GM20431 (cell line): ENCODE measurements around the gene NRTN.
"Not testable (repeated sequence)": the region's sequence is repeated elsewhere in the genome, so short reads cannot be mapped to it uniquely, and the experiment has no call there.

ENCODE experiments used
- in situ Hi-C: fragments of 300-500 bp; cut with MseI, MboI; formaldehyde crosslinking; loops from one replicate; pipeline ENCODE4 v1.15.0; 2020; ENCODE audit warnings: low sequenced_read_pairs; ENCODE audit not compliant: unreplicated experiment

Gene NRTN, protein sequence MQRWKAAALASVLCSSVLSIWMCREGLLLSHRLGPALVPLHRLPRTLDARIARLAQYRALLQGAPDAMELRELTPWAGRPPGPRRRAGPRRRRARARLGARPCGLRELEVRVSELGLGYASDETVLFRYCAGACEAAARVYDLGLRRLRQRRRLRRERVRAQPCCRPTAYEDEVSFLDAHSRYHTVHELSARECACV

DNA sequence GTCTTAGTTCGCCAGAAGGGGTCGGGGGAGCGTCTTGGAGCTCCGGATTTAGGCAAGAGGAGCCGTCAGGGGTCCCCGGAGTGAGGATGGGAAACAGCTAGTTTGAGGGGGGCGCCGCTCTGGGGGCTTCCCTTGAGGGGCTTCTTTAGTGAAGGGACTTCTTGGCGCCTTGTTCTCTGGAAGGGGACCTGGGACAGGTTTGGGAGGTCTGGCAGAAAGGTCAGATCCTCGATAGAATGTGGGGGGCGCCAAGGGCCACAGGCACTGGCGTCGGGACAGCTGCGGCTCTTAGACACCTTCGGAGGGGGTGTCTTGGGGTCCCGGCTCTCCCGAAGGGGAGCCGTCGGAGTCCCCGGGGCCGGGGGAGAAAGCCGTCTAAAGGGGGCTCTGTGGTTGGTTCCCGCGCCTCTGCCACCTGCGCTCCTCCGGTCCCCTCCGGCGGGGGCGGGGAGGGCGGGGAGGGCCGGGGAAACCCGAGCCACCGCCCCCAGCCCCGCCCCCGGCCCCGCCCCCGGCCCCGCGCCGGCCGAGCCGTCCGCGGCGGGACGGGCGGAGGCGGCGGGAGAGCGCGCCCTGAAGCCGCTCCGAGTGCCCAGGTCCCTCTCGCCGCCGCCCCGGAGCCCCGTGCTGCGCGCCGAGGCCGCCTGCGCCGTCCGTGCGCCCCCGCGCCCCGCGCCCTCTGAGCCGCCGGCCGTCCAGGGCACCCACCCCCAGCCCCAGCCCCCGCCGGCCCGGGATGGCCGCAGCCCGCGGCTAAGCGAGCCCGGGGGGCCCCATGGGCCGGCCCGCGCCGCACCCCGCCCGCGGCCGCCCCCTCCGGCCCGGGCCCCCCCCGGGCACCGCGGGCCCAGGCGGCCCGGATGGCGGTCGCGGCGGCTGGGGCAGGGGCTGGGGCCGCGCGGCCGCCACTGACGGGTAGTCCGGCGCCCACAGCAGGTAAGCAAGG lies at the start of gene NRTN:
TSS of gene NRTN (plus strand) at position 552 of the 946 bp plus-strand sequence. CDS start 19,099 bp downstream, outside the sequence.
- in situ Hi-C loops, result loop anchor here (10.0 kb wide), 1 partner anchor 210 kb away; no protein-coding TSS in a partner anchor

DNA sequence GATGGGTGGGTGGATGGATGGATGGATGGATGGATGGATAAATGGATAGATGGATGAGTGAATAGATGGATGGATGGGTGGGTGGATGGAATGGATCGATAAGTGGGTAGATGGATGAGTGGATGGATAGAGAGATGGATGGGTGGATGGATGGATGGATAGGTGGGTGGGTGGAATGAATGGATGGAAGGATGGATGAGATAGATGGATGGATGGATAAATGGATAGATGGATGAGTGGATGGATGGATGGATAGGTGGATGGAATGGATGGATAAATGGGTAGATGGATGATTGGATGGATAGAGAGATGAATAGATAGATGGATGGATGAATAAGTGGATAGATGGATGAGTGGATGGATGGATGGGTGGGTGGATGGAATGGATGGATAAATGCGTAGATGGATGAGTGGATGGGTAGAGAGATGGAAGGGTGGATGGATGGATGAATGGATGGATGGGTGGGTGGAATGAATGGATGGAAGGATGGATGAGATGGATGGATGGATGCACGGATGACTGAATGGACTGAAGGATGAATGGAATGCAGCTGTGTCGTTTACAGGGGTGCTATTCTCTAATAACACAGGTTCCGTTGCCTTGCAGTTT lies 42.2 kb upstream of the NRTN start:
- in situ Hi-C loops, result no loop called here

DNA sequence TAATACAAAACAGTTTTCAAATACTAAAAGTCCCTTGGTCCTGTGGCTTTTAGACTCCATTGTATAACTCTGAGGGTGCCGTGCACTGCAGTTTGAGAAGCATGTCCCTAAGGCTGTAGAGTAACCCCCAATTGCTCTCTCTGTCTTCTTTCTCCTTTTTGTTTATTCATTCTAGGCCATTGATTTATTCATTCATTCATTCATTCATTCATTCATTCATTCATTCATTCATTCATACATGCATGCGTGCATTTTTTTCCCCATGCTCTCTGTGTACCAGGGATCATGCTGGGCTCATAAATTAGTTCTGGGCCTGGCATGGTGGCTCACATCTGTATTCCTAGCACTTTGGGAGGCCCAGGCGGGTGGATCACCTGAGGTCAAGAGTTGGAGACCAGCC lies 39.6 kb upstream of the NRTN start:
- in situ Hi-C loops, result no loop called here

DNA sequence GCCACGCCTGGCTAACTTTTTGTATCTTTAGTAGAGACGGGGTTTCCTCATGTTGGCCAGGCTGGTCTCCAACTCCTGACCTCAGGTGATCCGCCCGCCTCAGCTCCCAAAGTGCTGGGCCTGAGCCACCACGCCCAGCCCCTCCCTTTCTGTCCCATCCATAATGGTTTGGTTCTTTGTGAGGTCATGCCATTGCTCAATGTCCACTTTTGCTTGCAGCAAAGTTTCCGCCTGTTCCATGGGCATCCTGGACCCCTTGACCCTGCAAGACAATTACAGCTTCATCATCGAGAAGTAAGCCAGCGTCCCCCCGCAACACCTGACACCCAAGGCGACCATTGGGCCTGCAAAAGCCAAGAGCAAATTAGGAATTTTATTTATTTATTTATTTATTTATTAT lies 36.9 kb upstream of the NRTN start:
- in situ Hi-C loops, result no loop called here

DNA sequence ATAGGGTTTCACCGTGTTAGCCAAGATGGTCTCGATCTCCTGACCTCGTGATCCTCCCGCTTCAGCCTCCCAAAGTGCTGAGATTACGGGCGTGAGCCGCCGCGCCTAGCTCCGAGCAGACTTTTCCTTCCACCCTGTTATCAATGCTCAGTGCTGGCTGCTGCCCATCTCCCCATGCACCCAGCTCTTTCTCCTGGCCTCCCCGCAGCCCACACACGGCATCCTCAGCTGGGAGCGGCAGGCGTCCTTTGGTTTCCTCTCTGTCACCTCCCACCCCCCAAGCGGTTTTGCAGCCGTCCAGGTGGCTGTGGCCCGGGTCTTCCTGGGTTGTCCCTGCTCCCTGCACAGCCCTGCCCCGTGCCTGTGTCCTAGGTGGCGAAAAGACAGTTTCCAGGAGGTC lies 32.5 kb upstream of the NRTN start:
- in situ Hi-C loops, result no loop called here

DNA sequence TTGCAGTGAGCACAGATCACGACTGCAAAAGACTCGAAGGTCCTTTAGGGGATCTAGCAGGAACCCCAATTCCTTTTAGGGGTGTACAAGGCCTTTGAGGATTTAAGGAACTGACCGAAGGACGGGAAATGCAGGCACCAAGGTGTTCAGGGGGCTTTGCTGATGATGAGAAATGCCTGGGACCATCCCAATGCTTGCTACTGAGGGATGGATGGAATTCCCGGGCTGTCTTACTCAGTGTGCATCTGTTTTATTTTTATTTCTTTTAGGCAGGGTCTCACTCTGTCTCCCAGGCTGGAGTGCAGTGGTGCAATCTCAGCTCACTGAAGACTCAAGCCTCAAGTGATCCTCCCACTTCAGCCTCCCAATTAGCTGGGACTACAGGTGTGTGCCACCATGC lies 31.6 kb upstream of the NRTN start:
- in situ Hi-C loops, result no loop called here

DNA sequence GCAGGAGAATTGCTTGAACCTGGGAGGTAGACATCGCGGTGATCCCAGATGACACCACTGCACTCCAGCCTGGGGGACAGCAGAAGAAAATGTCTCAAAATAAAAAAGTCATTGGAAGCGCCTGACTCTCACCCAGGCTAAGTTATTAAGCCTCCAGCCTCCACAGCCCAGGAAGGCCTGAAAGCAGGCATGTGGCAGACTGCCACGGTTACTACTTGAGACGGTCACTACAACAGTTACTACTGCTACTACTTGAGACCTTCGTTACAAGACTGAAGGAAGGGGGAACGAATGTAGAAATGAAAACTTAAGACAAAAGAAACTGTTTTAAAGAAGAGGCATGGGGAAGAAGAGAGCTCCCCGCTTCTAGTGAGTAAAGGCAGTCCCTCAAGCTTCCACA lies 29.9 kb upstream of the NRTN start:
- in situ Hi-C loops, result no loop called here

DNA sequence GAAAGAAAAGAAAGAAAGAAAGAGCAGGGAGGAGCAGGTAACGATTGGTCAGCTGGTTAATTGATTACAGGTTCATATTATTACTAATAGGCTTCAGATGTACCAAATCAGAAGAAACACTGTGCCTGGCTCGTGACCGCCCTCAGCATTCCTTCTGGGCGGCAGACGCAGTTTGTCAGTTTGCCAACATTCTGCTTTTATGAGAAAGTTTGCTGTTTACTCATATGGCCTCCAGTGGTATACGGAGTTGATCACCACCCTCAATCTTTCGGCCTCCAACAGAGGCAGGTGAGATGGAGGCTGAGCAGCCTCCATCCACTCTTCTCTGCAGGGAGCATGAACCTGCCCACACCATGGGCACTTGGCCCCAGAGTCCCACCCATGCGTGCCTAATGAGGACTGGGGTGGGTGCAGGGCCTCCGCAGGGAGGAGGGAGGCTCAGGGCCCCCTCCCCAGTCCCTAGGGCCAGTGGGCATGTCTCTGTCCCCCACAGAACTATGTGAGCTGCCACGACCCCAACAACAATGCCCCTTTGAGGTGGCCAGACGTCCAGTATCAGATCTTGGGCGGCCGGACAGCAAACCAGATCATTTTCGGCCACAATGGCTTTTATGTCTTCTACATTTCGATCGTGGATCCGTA lies 29.1 kb upstream of the NRTN start:
- in situ Hi-C loops, result no loop called here

DNA sequence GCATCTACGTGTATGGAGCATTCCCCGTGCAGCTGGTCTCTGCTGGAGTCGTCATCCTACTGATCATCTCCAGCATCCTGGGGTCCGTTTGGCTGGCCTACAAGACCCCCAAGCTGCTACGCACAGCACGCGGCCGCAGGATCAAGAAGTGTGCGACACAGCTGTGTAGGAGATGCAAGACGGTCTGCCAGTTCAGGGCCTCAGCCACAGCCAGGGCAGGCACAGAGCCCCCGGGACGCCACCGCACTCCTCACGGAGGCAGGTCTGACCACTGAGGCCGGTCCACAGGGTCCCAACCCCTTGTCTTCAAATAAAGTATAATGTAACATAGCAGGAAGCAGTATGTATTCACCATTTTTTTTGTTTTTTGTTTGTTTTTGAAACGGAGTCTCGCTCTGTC lies 26.5 kb upstream of the NRTN start:
- in situ Hi-C loops, result no loop called here

DNA sequence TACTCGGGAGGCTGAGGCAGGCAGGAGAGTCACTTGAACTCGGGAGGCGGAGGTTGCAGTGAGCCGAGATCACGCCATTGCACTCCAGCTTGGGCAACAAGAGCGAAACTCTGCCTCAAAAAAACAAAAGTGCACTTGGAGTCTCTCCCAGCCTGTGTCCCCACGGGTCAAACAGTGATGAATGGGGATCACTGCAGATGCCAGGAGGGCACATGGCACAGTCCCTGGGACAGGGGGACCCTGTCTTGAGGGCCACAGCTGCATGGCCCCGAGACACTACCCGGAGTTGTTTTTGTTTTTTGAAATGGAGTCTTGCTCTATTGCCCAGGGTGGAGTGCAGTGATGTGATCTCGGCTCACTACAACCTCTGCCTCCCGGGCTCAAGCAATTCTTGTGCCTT lies 24.0 kb upstream of the NRTN start:
- in situ Hi-C loops, result not testable (repeated sequence)

DNA sequence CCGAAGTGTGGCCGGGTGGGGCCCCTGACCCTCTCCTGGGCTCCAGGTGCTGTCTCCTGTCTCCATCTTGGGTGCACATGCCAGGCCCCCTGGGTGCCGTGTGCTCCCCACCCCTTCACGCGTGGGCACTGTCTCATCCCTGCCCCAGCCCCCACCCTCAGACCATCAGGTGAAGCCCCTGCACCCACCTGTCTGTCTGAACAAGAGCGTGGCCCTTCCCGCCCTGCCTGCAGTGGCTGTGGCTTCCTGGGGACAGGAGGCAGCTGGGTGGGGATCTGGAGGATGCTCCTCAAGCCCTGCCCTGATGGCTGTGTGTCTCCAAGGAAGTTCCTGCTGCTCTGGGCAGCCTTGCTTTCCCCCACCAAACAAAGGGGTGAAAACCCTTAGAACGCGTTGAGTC lies 22.5 kb upstream of the NRTN start:
- in situ Hi-C loops, result no loop called here

DNA sequence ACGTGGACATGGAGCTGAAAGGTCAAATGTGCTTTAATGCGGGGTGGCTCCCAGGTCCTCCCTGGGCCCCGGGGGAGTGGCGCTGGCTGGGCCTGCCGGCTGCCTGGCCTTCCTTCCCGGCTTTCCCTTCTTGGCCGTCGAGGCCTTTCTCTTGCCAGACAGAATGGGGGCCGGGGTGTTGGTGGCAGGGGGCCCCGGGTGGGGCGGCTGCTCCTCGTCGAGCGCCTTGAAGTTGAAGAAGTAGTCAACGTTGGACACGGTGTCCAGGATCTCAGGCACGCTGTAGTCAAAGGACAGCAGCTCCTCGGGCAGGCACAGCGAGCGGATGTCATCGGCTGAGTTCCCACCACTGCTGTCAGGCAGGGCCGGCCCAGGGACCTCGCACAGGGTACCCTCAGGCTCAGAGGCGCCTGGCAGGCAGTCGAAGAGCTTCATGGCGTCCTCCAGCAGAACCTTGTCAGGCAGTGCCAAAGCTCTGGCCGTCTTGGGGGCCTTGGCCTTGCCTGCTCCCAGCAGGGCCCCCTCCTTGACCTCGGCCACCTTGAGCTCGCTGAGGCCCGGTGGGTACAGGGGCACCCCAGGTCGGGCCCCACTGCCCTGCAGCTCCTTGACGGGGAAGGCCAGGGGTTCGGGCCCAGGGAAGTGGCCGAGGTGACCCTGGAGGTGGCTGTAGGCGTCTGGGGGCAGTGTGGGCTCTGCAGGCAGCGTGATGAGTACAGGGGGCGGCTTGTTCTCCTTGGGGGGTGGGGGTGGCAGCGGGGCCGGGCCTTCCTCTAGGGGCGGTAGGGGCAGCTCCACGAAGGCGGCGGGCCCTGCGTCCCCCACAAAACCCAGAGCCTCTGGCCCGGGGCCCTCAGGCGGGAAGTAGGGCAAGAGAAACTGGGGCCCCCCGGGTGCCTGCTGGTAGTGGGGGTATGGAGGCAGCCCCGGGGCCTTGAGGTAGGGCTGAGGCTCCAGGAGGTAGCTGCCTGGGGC lies 21.6 kb upstream of the NRTN start:
- in situ Hi-C loops, result no loop called here

DNA sequence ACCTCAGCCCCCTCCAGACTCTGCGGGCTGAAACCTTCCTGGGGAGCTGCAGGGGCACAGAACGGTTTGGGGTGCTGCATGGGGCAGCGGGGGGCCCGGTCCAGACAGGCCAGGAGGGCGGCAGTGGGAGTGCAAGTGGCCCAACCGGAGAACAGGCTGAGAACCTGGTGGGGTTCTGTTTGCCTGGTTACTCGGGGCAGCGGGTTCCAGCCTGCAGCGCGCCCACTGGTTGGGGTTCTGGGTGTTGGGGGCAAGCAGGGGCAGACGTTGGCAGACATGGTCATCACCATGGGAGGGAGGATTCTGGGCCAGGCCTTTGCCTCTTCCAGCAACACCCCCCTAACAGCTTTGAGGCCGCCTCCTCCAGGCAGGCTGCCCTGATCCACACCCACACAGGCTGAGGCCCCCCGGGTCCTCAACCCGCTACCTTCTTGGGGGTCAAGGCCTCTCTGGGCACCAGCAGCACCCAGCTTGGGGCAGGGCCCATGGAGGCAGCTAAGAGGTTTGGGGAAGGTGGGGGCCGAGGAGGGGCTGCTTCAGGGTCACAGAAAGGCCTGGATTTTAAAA lies 20.2 kb upstream of the NRTN start, which contains the start of gene PRR22:
TSS of gene PRR22 (minus strand) at position 166 of the 567 bp plus-strand sequence. CDS start at position 80, 86 bp downstream.
- in situ Hi-C loops, result no loop called here

DNA sequence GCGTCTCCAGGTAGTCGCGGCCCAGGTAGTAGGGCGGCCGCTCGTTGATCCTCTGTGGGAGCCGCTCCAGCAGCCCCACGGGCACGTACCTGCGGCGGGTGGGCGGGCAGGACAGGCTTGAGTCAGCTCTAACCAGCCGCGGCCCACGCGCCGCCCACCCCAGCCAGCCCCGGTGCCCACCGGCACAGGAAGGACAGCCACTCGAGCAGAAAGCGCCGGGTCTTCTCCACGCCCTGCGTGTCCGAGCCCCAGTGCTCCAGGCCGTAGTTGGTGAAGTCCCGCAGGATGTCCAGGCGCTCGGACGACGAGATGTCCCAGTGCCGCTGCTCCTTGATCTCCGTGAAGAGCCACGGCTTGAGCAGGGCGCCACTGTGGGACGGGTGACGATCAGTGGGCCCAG lies 19.4 kb upstream of the NRTN start:
- in situ Hi-C loops, result no loop called here

DNA sequence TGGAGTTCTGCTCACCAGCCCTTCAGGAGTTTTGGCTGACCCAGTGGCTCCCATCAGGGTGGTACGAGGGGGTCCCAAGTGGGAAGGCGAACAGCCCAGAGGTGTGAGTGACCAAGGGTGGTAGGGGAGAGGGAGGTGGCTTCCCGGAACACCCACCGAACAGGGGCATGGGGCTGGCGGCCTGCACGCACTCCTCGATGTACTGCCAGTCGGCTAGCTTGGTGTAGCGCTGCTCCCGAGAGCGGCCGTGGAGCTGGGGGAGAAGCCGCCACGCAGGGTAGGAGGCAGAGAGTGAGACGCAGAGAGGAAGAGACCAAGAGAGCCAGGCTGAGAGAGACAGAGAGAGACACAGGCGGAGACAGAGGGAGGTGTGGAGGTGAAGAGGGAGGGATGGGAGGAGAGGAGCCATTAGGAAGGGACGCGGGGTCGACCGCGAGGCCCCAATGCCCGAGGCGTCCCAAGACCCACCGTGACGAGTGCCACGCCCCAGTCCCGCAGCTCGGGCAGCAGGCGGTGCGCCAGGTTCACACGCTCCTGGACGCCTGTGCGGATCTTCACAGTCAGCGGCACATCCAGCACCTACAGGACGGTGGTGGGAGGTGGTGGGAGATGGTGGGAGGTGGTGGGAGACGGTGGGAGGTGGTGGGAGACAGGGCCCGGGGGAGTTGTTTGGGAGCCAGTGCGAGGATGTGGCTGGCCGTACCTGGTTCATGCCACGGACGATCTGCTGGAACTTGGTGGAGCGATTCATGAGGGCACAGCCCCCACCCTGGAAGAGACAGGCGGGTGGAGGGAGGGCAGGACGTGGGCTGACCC lies 18.1 kb upstream of the NRTN start:
- in situ Hi-C loops, result no loop called here

DNA sequence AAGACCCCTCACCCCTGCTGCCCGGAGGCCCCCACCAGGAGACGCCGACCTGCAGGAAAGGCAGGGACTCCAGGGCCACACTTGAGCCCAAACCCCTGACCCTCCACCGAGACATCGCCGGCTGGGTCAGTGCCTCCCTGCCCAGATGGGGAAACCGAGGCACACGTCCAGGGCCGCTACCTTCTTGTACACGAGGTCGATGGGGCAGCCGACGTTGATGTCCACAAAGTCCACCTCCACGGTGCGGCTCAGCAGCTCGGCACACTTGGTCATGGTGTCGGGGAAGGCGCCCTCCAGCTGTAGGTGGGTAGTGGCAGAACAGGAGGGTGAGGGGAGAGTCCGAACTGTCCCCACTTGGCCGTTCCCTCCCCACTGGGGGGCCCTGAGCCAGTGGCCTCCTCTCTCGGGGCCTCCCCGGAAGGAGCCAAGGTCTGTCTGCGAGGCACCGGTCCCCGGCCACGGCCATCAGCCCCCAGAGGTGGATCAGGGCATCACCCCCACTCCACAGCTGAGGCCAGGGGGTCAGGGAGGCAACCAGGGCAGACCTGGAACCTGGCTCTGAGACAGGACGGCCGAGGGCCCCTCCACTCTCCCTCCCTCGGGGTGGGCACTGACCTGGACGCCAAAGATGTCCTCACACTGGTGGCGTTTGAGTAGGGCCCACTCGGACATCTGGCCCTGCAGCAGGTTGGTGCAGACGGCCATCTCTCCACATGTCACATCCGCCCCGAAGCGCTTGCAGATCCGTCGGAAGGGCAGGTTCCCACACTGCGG lies 17.3 kb upstream of the NRTN start:
- in situ Hi-C loops, result no loop called here

DNA sequence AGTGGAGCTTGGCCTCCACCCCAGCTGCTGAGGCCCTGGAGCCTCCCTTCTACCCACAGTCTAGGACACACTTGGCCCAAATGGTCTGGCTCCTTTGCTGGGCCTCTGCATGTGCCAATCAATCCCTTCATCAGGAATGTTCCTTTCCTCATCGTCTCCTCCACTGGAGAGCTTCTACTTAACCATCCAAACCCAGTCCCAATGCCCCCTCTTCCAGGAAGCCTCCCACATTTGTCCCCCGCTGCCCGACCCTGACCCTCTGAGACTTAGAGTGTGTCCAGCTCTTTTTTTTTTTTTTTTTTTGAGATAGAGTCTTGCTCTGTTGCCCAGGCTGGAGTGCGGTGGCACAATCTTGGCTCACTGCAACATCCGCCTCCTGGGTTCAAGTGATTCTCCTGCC lies 16.4 kb upstream of the NRTN start:
- in situ Hi-C loops, result no loop called here
